Endodermal cell (in vitro differentiated cells): ENCODE results near the gene PDE4D. TPM values are rescaled to one million over a fixed set of nuclear protein-coding genes. Genes with fewer than 3 reads are reported as not detected.

ENCODE experiments used
- DNase-seq: peaks from one replicate; pipeline ENCODE4 v3.0.0-alpha.2; 2017
- H3K27ac ChIP-seq: 2 replicates; pipeline ENCODE4 v1.5.1; 2013; ENCODE audit warnings: mild to moderate bottlenecking, low read depth, low read length, moderate library complexity
- H3K27me3 ChIP-seq: 2 replicates; pipeline ENCODE4 v1.6.1; 2013; ENCODE audit warnings: mild to moderate bottlenecking, low read length, moderate library complexity; ENCODE audit not compliant: insufficient read depth, control insufficient read depth, poor library complexity, severe bottlenecking
- H3K36me3 ChIP-seq: 2 replicates; pipeline ENCODE4 v1.7.0; 2013; ENCODE audit warnings: mild to moderate bottlenecking, low read length, moderate library complexity; ENCODE audit not compliant: control insufficient read depth, insufficient read depth
- H3K4me1 ChIP-seq: one replicate; pipeline ENCODE4 v1.7.0; 2013; ENCODE audit warnings: low read length; ENCODE audit not compliant: control insufficient read depth, insufficient read depth
- H3K4me3 ChIP-seq: 2 replicates; pipeline ENCODE4 v1.5.1; 2013; ENCODE audit warnings: mild to moderate bottlenecking, low read length, moderate library complexity
- H3K9ac ChIP-seq: 2 replicates; pipeline ENCODE4 v1.6.1; 2013; ENCODE audit warnings: mild to moderate bottlenecking, low read length, moderate library complexity; ENCODE audit not compliant: poor library complexity, severe bottlenecking; ENCODE audit errors: extremely low read depth
- H3K9me3 ChIP-seq: 2 replicates; pipeline ENCODE4 v1.6.1; 2013; ENCODE audit warnings: mild to moderate bottlenecking, low read length, moderate library complexity; ENCODE audit not compliant: control insufficient read depth
- H3K27ac Mint-ChIP-seq: 2 replicates; pipeline ENCODE4 v1.8.0; 2020; ENCODE audit warnings: mixed read lengths
- H3K27me3 Mint-ChIP-seq: 2 replicates; pipeline ENCODE4 v1.8.0; 2021; ENCODE audit warnings: mild to moderate bottlenecking, mixed read lengths; ENCODE audit not compliant: insufficient read depth
- H3K36me3 Mint-ChIP-seq: 2 replicates; pipeline ENCODE4 v1.8.0; 2020; ENCODE audit warnings: low read depth, mixed read lengths
- H3K4me1 Mint-ChIP-seq: 2 replicates; pipeline ENCODE4 v1.8.0; 2020; ENCODE audit warnings: mixed read lengths
- H3K4me3 Mint-ChIP-seq: 2 replicates; pipeline ENCODE4 v1.8.0; 2020; ENCODE audit warnings: mild to moderate bottlenecking, moderate library complexity, mixed read lengths
- H3K9me3 Mint-ChIP-seq: 2 replicates; pipeline ENCODE4 v1.8.0; 2020; ENCODE audit warnings: mild to moderate bottlenecking, mixed read lengths
- CTCF ChIP-seq: fragments of 200-600 bp; sonication (generic); conservative IDR thresholded peaks from 2 replicates; pipeline ENCODE4 v1.5.0; 2021; ENCODE audit warnings: antibody characterized with exemption, mild to moderate bottlenecking
- WGBS, 2 experiments: methylation state at CpG; one replicate each; pipeline versions ENCODE4 v1.1.5 to v1.1.7; 2013; ENCODE audit warnings: missing lambda C conversion rate in 2 of 2, mixed read lengths in 1 of 2; ENCODE audit not compliant: insufficient coverage in 1 of 2, insufficient read length in 1 of 2; 5-methylcytosine and 5-hydroxymethylcytosine counted together
- long read RNA-seq, 4 experiments: library from polyadenylated mRNA in 2 of 4; library from RNA in 1 of 4; library from capped mRNA in 1 of 4; stranded (forward) in 3 of 4; unstranded in 1 of 4; transcript quantifications; one replicate each; pipeline ENCODE4 v2.0.0, GENCODE V29; 2020 to 2021; ENCODE audit warnings: inconsistent platforms in 1 of 4
- polyA plus RNA-seq, 2 experiments: library from polyadenylated mRNA; stranded (reverse); fragments of 50-300 nt; gene quantifications; one replicate each; pipeline ENCODE4 v1.2.3, GENCODE V29; 2013
- total RNA-seq, 2 donors: library from RNA; stranded (reverse); fragmentation: NEBNext Ultra II Directional in 1 of 2; extraction: Animal tissue kit (Norgen Biotek cat#: 25700) in 1 of 2; gene quantifications; 2 replicates in 1 of 2; 3 replicates in 1 of 2; pipeline ENCODE4 v1.2.1, GENCODE V29; 2021

Gene PDE4D
- total RNA-seq, result 10 to 100 TPM in 1 of 2 donors, 1 to 10 TPM in 1; 9.2 to 11.4 TPM
- 10.6 TPM for polyA plus RNA-seq (2013, experiment 1 of 2)
- polyA plus RNA-seq (2013, experiment 2 of 2), result 14.3 TPM
- long read RNA-seq, experiment 1, partial matches to known transcripts, result 0 of 1 reads
- long read RNA-seq, experiment 1, other reads (novel, unspliced or antisense), result 1 of 1 reads
- long read RNA-seq, experiment 2, partial matches to known transcripts, result 0 of 8 reads
- long read RNA-seq, experiment 2, other reads (novel, unspliced or antisense), result 8 of 8 reads
- long read RNA-seq, experiment 3, partial matches to known transcripts, result 1 of 12 reads
- long read RNA-seq, experiment 3, other reads (novel, unspliced or antisense), result 4 of 12 reads
- long read RNA-seq, experiment 4, partial matches to known transcripts, result 1 of 1 reads
- long read RNA-seq, experiment 4, other reads (novel, unspliced or antisense), result 0 of 1 reads

GRCh38 chr5:59893429-59894227 lies at the start of gene PDE4D:
Gene PDE4D (minus strand): TSS chr5:59893726.
- Histone ChIP-seq H3K4me3 (peak within 1 kb of the TSS; percentile 62), H3K9ac (no peak within 1 kb of the TSS), H3K36me3 (no peaks in the 10 kb centered on the region), H3K9me3 (no peaks in the 10 kb centered on the region), H3K27ac (no peak within 1 kb of the TSS), H3K27me3 (peaks cover 78% of the 10 kb centered on the region), H3K4me1 (peaks cover 3% of the 10 kb centered on the region)
- 1% methylated on average over 23 to 62 of the region's 63 CpGs for WGBS, 2 experiments
- Mint-ChIP-seq H3K27ac (no peak within 1 kb of the TSS), H3K9me3 (no peaks in the 10 kb centered on the region), H3K4me3 (peak within 1 kb of the TSS; percentile 56), H3K27me3 (peaks cover 76% of the 10 kb centered on the region), H3K36me3 (no peaks in the 10 kb centered on the region), H3K4me1 (peaks cover 11% of the 10 kb centered on the region)
- peak; percentile 52 for TF ChIP-seq CTCF
- peak; percentile 97 for DNase-seq

- H3K4me3 ChIP-seq, result no peak overlapping the region
- H3K4me1 ChIP-seq, result no peaks in the 10 kb centered on the region
- WGBS, 2 experiments, result 84 to 92% methylated on average over 2 to 3 of the region's 3 CpGs
- no peaks in the 10 kb centered on the region for H3K9me3 ChIP-seq
- Mint-ChIP-seq H3K36me3 (no peaks in the 10 kb centered on the region), H3K4me3 (no peak overlapping the region), H3K4me1 (peaks cover 9% of the 10 kb centered on the region), H3K27ac (no peak overlapping the region), H3K27me3 (no peaks in the 10 kb centered on the region), H3K9me3 (no peaks in the 10 kb centered on the region)
- no peaks in the 10 kb centered on the region for H3K27me3 ChIP-seq
- no peak for TF ChIP-seq CTCF
- no peak overlapping the region for H3K9ac ChIP-seq
- no peak overlapping the region for H3K27ac ChIP-seq
- DNase-seq, result no peak
- H3K36me3 ChIP-seq, result no peaks in the 10 kb centered on the region
Measured at GRCh38 chr5:59937633-59938032, 44.1 kb upstream of the PDE4D start.

- H3K27me3 Mint-ChIP-seq, result no peaks in the 10 kb centered on the region
- peak; percentile 53 for DNase-seq
- no peak overlapping the region for H3K9ac ChIP-seq
- 90 to 100% methylated on average over 1 to 3 of the region's 3 CpGs for WGBS, 2 experiments
- no peak overlapping the region for H3K27ac Mint-ChIP-seq
- peaks cover 4% of the 10 kb centered on the region for H3K4me1 Mint-ChIP-seq
- no peaks in the 10 kb centered on the region for H3K36me3 Mint-ChIP-seq
- H3K9me3 ChIP-seq, result no peaks in the 10 kb centered on the region
- H3K9me3 Mint-ChIP-seq, result no peaks in the 10 kb centered on the region
- TF ChIP-seq CTCF, result peak; percentile 64
- no peak overlapping the region for H3K4me3 ChIP-seq
- no peak overlapping the region for H3K27ac ChIP-seq
- no peaks in the 10 kb centered on the region for H3K27me3 ChIP-seq
- H3K36me3 ChIP-seq, result no peaks in the 10 kb centered on the region
- H3K4me1 ChIP-seq, result no peaks in the 10 kb centered on the region
- H3K4me3 Mint-ChIP-seq, result no peak overlapping the region
Measured at GRCh38 chr5:59923465-59923864, 29.9 kb upstream of the PDE4D start.
